ENCODE data around the gene PCDHB6.
"Not testable (repeated sequence)": the region's sequence is repeated elsewhere in the genome, so short reads cannot be mapped to it uniquely, and the experiment has no call there.

PCDHB6 gene

GRCh38 chr5:141149812-141150211 is at the start of gene PCDHB6:
TSS of gene PCDHB6 (plus strand) at chr5:141150057. CDS start at chr5:141150258, 201 bp downstream.
- DNase-seq: peak; percentile 40

DNA sequence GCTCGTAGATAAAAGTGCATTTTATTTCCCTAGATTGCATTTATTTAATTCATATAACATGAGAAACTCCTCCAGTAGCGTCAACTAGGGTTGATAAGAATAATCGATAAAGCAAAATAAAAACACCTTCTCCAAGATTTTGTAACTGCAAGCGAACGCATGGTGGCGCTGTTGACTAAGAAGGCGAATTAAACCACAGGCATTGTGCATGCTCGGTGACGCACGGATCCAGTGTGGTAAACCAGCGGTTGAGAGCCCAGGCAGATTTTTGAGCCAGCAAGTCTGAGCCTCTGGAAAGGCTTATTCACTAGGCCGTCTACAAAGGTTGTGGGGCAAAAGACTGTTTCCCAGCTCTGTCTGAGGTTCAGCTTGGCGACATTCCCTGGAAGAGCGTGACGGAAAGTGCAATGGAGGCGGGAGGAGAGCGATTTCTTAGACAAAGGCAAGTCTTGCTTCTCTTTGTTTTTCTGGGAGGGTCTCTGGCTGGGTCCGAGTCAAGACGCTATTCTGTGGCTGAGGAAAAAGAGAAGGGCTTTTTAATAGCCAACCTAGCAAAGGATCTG is 49.5 kb upstream of the PCDHB6 start, which contains the start of gene PCDHB3:
PCDHB3 (plus strand) TSS at position 231 of the 563 bp plus-strand sequence; CDS start at position 408, 177 bp downstream.
- no peak for DNase-seq

GRCh38 chr5:141101059-141101458 is 48.8 kb upstream of the PCDHB6 start:
- DNase-seq: no peak

DNA sequence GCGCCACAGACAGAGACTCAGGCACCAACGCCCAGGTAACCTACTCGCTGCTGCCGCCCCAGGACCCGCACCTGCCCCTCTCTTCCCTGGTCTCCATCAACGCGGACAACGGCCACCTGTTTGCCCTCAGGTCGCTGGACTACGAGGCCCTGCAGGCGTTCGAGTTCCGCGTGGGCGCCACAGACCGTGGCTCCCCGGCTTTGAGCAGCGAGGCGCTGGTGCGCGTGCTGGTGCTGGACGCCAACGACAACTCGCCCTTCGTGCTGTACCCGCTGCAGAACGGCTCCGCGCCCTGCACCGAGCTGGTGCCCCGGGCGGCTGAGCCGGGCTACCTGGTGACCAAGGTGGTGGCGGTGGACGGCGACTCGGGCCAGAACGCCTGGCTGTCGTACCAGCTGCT is 47.8 kb upstream of the PCDHB6 start:
- DNase-seq: not testable (repeated sequence)

DNA sequence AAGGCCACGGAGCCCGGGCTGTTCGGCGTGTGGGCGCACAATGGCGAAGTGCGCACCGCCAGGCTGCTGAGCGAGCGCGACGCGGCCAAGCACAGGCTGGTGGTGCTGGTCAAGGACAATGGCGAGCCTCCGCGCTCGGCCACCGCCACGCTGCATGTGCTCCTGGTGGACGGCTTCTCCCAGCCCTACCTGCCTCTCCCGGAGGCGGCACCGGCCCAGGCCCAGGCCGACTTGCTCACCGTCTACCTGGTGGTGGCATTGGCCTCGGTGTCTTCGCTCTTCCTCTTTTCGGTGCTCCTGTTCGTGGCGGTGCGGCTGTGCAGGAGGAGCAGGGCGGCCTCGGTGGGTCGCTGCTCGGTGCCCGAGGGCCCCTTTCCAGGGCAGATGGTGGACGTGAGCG is 47.4 kb upstream of the PCDHB6 start:
- DNase-seq: not testable (repeated sequence)

GRCh38 chr5:141105350-141105749 is 44.5 kb upstream of the PCDHB6 start:
- DNase-seq: no peak

DNA sequence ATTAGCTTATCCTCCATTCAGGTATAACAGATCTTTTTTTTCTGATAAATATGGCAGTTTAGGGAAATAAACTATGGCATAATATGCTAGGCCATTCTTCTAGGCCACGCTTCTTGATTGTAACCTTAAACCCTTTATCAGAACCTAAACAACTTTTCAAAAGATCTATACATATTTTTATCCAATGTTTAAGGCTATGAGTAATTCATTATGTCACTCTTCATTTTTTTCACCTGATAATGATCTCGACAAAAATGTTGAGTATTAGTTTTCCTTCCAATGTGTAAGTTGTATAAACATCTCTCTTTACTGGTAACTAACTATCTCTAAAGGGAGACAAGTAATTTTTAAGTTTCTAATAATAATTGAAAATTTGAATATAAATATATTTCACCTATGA is 30.6 kb upstream of the PCDHB6 start:
- DNase-seq: no peak

DNA sequence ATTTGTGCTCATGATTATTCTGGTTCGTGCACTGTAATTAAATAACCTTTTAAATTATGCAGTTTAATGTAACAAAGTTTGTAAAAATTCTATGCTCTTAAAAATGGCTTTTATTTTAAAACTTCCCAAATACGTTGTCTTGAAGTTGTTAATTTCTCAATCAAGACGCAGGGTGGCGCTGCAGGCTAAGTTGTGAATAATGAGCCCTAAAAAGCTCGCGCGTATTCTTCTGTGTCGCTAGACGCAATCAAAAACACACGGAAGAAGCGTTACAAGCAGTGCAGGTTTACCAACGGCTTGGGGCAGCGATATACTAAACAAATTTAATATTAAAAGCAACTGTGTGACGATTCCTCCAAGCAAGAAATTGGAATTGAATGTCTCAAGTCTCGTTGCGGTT is 28.3 kb upstream of the PCDHB6 start, which contains the start of gene PCDHB4:
PCDHB4 (plus strand) TSS at position 256 of the 400 bp plus-strand sequence. CDS start 181 bp downstream, outside the sequence.
- no peak for DNase-seq

GRCh38 chr5:141121985-141122384 is 27.9 kb upstream of the PCDHB6 start:
- no peak for DNase-seq

DNA sequence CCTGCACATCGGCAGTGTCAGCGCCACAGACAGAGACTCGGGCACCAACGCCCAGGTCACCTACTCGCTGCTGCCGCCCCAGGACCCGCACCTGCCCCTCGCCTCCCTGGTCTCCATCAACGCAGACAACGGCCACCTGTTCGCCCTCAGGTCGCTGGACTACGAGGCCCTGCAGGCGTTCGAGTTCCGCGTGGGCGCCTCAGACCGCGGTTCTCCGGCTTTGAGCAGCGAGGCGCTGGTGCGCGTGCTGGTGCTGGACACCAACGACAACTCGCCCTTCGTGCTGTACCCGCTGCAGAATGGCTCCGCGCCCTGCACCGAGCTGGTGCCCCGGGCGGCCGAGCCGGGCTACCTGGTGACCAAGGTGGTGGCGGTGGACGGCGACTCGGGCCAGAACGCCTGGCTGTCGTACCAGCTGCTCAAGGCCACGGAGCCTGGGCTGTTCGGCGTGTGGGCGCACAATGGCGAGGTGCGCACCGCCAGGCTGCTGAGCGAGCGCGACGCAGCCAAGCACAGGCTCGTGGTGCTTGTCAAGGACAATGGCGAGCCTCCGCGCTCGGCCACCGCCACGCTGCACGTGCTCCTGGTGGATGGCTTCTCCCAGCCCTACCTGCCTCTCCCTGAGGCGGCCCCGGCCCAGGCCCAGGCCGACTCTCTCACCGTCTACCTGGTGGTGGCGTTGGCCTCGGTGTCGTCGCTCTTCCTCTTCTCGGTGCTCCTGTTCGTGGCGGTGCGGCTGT is 26.3 kb upstream of the PCDHB6 start:
- not testable (repeated sequence) for DNase-seq

GRCh38 chr5:141127305-141127704 is 22.6 kb upstream of the PCDHB6 start:
- no peak for DNase-seq

DNA sequence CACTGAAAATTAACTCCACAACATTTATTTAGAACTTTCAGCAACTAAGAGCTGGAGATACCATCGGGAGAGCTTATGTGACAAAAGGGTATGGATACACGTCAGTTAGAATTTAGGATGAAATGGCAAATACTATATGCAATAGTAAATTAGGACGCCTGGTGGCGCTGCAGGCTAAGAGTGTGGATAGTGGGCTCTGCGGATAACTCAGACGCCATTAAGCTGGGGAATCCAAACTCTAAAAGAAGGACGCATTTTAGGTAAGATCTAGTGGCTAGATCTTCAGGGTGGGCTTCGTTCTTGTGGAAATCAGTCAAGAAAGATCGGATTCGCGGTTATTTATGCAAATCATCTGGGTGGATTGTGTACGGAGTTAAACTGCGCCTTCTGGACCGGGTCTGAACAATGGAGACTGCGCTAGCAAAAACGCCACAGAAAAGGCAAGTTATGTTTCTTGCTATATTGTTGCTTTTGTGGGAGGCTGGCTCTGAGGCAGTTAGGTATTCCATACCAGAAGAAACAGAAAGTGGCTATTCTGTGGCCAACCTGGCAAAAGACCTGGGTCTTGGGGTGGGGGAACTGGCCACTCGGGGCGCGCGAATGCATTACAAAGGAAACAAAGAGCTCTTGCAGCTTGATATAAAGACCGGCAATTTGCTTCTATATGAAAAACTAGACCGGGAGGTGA is 14.7 kb upstream of the PCDHB6 start, which contains the start of gene PCDHB5:
PCDHB5 (plus strand) TSS at position 177 of the 688 bp plus-strand sequence; CDS start at position 406, 229 bp downstream.
- DNase-seq: no peak

GRCh38 chr5:141135718-141136266 is 14.1 kb upstream of the PCDHB6 start:
- no peak for DNase-seq

GRCh38 chr5:141137346-141137745 is 12.5 kb upstream of the PCDHB6 start:
- not testable (repeated sequence) for DNase-seq

GRCh38 chr5:141150224-141150992 is 551 bp downstream of the PCDHB6 start:
- peak; percentile 18 for DNase-seq

GRCh38 chr5:141150993-141151325 is 1.1 kb downstream of the PCDHB6 start:
- DNase-seq: no peak

DNA sequence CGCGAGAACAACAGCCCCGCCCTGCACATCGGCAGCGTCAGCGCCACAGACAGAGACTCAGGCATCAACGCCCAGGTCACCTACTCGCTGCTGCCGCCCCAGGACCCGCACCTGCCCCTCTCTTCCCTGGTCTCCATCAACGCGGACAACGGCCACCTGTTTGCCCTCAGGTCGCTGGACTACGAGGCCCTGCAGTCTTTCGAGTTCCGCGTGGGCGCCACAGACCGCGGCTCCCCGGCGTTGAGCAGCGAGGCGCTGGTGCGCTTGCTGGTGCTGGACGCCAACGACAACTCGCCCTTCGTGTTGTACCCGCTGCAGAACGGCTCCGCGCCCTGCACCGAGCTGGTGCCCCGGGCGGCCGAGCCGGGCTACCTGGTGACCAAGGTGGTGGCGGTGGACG is 1.8 kb downstream of the PCDHB6 start:
- not testable (repeated sequence) for DNase-seq

DNA sequence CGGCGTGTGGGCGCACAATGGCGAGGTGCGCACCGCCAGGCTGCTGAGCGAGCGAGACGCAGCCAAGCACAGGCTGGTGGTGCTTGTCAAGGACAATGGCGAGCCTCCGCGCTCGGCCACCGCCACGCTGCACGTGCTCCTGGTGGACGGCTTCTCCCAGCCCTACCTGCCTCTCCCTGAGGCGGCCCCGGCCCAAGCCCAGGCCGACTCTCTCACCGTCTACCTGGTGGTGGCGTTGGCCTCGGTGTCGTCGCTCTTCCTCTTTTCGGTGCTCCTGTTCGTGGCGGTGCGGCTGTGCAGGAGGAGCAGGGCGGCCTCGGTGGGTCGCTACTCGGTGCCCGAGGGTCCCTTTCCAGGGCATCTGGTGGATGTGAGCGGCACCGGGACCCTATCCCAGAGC is 2.2 kb downstream of the PCDHB6 start:
- not testable (repeated sequence) for DNase-seq

DNA sequence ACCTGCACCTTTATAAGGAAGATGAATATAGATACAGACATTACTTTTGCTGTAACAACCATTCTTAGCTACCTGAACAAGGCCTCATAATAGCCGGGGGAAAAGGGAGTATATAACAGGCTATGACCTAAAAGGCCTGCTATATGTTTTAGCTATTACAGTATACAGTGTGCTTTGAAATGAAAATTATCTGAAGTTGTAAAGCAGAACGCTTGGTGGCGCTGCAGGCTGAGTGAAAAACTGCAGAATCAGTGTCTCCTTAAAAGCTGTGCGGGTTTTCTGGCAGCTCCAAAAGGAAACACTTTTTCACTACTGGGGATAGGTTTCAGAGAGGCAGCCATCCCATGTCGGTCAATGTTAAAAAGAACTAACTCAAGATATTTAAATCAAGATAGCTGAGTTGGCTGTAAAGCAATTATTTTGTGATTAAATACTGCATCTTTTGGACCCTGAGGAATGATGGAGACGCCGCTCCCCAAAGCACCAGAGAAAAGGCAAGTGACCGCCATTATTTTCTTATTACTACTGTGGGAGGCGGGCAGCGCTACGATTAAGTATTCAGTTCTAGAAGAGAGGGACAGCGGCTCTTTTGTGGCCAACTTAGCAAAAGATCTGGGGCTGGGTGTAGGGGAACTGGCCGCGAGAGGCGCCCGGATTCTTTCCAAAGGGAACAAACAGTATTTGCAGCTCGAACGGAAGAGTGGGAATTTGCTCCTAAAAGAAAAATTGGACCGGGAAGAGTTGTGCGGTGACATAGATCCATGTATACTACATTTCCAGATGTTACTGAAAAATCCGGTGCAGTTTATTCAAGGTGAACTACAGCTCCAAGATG is 5.9 kb downstream of the PCDHB6 start:
- DNase-seq: no peak

- not testable (repeated sequence) for DNase-seq
Observed at GRCh38 chr5:141157356-141157755, 7.5 kb downstream of the PCDHB6 start.

DNA sequence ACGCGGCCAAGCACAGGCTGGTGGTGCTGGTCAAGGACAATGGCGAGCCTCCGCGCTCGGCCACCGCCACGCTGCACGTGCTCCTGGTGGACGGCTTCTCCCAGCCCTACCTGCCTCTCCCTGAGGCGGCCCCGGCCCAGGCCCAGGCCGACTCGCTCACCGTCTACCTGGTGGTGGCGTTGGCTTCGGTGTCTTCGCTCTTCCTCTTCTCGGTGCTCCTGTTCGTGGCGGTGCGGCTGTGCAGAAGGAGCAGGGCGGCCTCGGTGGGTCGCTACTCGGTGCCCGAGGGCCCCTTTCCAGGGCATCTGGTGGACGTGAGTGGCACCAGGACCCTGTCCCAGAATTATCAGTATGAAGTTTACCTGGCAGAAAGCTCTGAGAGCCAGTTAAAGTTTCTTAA is 8.0 kb downstream of the PCDHB6 start:
- DNase-seq: not testable (repeated sequence)
